Lower leg skin (tissue), 4 donors: ENCODE results near the gene NLGN4Y. TPM values are rescaled to one million over a fixed set of nuclear protein-coding genes. Genes with fewer than 3 reads are reported as not detected.

Experiments used
- DNase-seq, 2 donors: peaks; one replicate each; pipeline ENCODE4 v3.0.0-alpha.2; 2019; ENCODE audit warnings: low spot score in 2 of 2
- H3K4me3 ChIP-seq: fragments of 200-600 bp; sonication (generic); 2 replicates; pipeline ENCODE4 v1.5.1; 2017; ENCODE audit warnings: mild to moderate bottlenecking, low read depth; ENCODE audit not compliant: poor library complexity, severe bottlenecking
- CTCF ChIP-seq, 3 donors: fragments of 450-650 bp; IDR thresholded peaks; one replicate each; pipeline ENCODE4 v1.5.1; 2016; ENCODE audit warnings: antibody characterized with exemption in 3 of 3, mild to moderate bottlenecking in 3 of 3, moderate library complexity in 2 of 3
- POLR2A ChIP-seq, 2 donors: fragments of 450-650 bp; IDR thresholded peaks; one replicate each; pipeline ENCODE4 v1.6.1; 2016 to 2017; ENCODE audit warnings: antibody characterized with exemption in 2 of 2, mild to moderate bottlenecking in 1 of 2, moderate library complexity in 1 of 2
- WGBS, 2 donors: methylation state at CpG; one replicate each; pipeline ENCODE4 v1.1.5; 2018; 5-methylcytosine and 5-hydroxymethylcytosine counted together
- intact Hi-C: fragments of 100-400 bp; cut with DNase I; formaldehyde crosslinking; loops from one replicate; pipeline ENCODE4 v1.15.0; 2023; ENCODE audit warnings: low total_unique reads
- total RNA-seq, 4 donors: library from RNA; depleted of rRNA; stranded (reverse); fragments of >200 nt; gene quantifications; one replicate each; pipeline ENCODE4 v1.1.0, GENCODE V29; 2016

The NLGN4Y gene
- total RNA-seq, 4 donors from 2014 or later: 12.4 to 19.7 TPM; not detected in 2

GRCh38 chrY:14822906-14823305 is 298.6 kb downstream of the NLGN4Y start:
- 50% methylated on average over 1 of the region's 1 CpG; no CpG with 5 or more reads in 1 of the 2 donors for WGBS, 2 donors
- no peak overlapping the region for H3K4me3 ChIP-seq
- intact Hi-C loops: no loop called here
- no peak for DNase-seq
- TF ChIP-seq CTCF (IDR thresholded peaks at IDR 0.05) (no peak), POLR2A (IDR thresholded peaks at IDR 0.05) (no peak)

- WGBS, 2 donors: 87% methylated on average over 2 of the region's 2 CpGs; no CpG with 5 or more reads in 1 of the 2 donors
- TF ChIP-seq POLR2A (IDR thresholded peaks at IDR 0.05): no peak
- no peak for TF ChIP-seq CTCF (IDR thresholded peaks at IDR 0.05)
- no peak overlapping the region for H3K4me3 ChIP-seq
- intact Hi-C loops: no loop called here
- DNase-seq: no peak
Measured at GRCh38 chrY:14824583-14824982, 300.3 kb downstream of the NLGN4Y start.

- intact Hi-C loops: no loop called here
- no peak for TF ChIP-seq CTCF (IDR thresholded peaks at IDR 0.05)
- TF ChIP-seq POLR2A (IDR thresholded peaks at IDR 0.05): no peak
- DNase-seq: no peak
- no peak overlapping the region for H3K4me3 ChIP-seq
- 76% methylated on average over 2 of the region's 2 CpGs; no CpG with 5 or more reads in 1 of the 2 donors for WGBS, 2 donors
Measured at GRCh38 chrY:14825728-14826127, 301.4 kb downstream of the NLGN4Y start.

GRCh38 chrY:14828531-14828930 is 304.2 kb downstream of the NLGN4Y start:
- 40% methylated on average over 5 of the region's 5 CpGs; no CpG with 5 or more reads in 1 of the 2 donors for WGBS, 2 donors
- intact Hi-C loops: no loop called here
- no peak for DNase-seq
- no peak overlapping the region for H3K4me3 ChIP-seq
- TF ChIP-seq POLR2A (IDR thresholded peaks at IDR 0.05): no peak

- no peak for DNase-seq
- intact Hi-C loops: no loop called here
- TF ChIP-seq CTCF (IDR thresholded peaks at IDR 0.05) (no peak), POLR2A (IDR thresholded peaks at IDR 0.05) (no peak)
- 77% methylated on average over 9 of the region's 9 CpGs; no CpG with 5 or more reads in 1 of the 2 donors for WGBS, 2 donors
- no peak overlapping the region for H3K4me3 ChIP-seq
Measured at GRCh38 chrY:14829366-14829885, 305.1 kb downstream of the NLGN4Y start.

GRCh38 chrY:14834103-14835060 is 310.1 kb downstream of the NLGN4Y start:
- TF ChIP-seq CTCF (IDR thresholded peaks at IDR 0.05) (no peak), POLR2A (IDR thresholded peaks at IDR 0.05) (no peak)
- intact Hi-C loops: no loop called here
- no peak overlapping the region for H3K4me3 ChIP-seq
- no peak for DNase-seq
- 56% methylated on average over 4 of the region's 4 CpGs; no CpG with 5 or more reads in 1 of the 2 donors for WGBS, 2 donors
